Measurements from ENCODE around the gene SPTBN1.

Gene SPTBN1

GRCh38 chr2:54455563-54456361, at the start of gene SPTBN1:
TSS of gene SPTBN1 (plus strand) at chr2:54456327. CDS start at chr2:54526419, 70,092 bp downstream.
- peak; percentile 84 for DNase-seq

- DNase-seq = no peak
Observed at GRCh38 chr2:54407693-54408092, 48.4 kb upstream of the SPTBN1 start.

GRCh38 chr2:54408288-54408687, 47.8 kb upstream of the SPTBN1 start:
- no peak for DNase-seq

- DNase-seq = no peak
Observed at GRCh38 chr2:54409752-54410151, 46.4 kb upstream of the SPTBN1 start.

- no peak for DNase-seq
Observed at GRCh38 chr2:54411801-54412354, 44.2 kb upstream of the SPTBN1 start.

GRCh38 chr2:54416166-54416813, 39.8 kb upstream of the SPTBN1 start:
- no peak for DNase-seq

- no peak for DNase-seq
Observed at GRCh38 chr2:54416938-54417337, 39.2 kb upstream of the SPTBN1 start.

GRCh38 chr2:54417577-54417976, 38.5 kb upstream of the SPTBN1 start:
- DNase-seq = no peak

GRCh38 chr2:54419388-54419787, 36.7 kb upstream of the SPTBN1 start:
- no peak for DNase-seq

- no peak for DNase-seq
Observed at GRCh38 chr2:54419855-54420523, 36.1 kb upstream of the SPTBN1 start.

GRCh38 chr2:54420524-54421172, 35.5 kb upstream of the SPTBN1 start:
- no peak for DNase-seq

GRCh38 chr2:54422072-54422581, 34.0 kb upstream of the SPTBN1 start:
- no peak for DNase-seq

GRCh38 chr2:54423213-54423612, 32.9 kb upstream of the SPTBN1 start:
- DNase-seq = no peak

- DNase-seq = no peak
Observed at GRCh38 chr2:54424555-54425163, 31.5 kb upstream of the SPTBN1 start.

- no peak for DNase-seq
Observed at GRCh38 chr2:54428108-54428831, 27.9 kb upstream of the SPTBN1 start.

- no peak for DNase-seq
Observed at GRCh38 chr2:54429054-54429453, 27.1 kb upstream of the SPTBN1 start.

- DNase-seq = no peak
Observed at GRCh38 chr2:54429811-54430551, 26.1 kb upstream of the SPTBN1 start.

- no peak for DNase-seq
Observed at GRCh38 chr2:54430649-54431048, 25.5 kb upstream of the SPTBN1 start.

- DNase-seq = no peak
Observed at GRCh38 chr2:54432251-54433015, 23.7 kb upstream of the SPTBN1 start.

- DNase-seq = no peak
Observed at GRCh38 chr2:54434229-54434628, 21.9 kb upstream of the SPTBN1 start.

Measured in NCI-H2171 (cell line).